ENCODE data around the gene SHFL. TPM values are rescaled to one million over a fixed set of nuclear protein-coding genes. Genes with fewer than 3 reads are reported as not detected.

SHFL gene
- 17.2 and 18.4 TPM in 2 replicates for total RNA-seq (2014; rRNA removed)
- Bru-seq, nascent RNA: percentile 65 among the genes with signal in this experiment
- percentile 75 among the genes with signal in this experiment for BruChase-seq, experiment 1, labeled RNA remaining after a 6-hour chase
- BruChase-seq, experiment 2, labeled RNA remaining after a 2-hour chase: percentile 82 among the genes with signal in this experiment
- long read RNA-seq, transcript C19orf66-203 (7 exons, 2,079 nt): minor isoform, 56 of 196 reads
- long read RNA-seq, transcript C19orf66-209 (8 exons, 1,481 nt): minor isoform, 5 of 196 reads
- long read RNA-seq, transcript C19orf66-201 (8 exons, 2,117 nt): major isoform, 62 of 196 reads
- long read RNA-seq, transcript C19orf66-204 (1 exons, 1,655 nt): minor isoform, 19 of 196 reads
- long read RNA-seq, partial matches to known transcripts: 26 of 196 reads
- long read RNA-seq, other reads (novel, unspliced or antisense): 28 of 196 reads

- H3K4me3 ChIP-seq (ENCODE audit: low read length): peak within 1 kb of the TSS; percentile 95
- no peak for TF ChIP-seq EZH2phosphoT487 (IDR thresholded peaks at IDR 0.05; ENCODE audit: borderline replicate concordance, low read length)
Observed at GRCh38 chr19:10085641-10086590, at the start of gene SHFL. Gene SHFL, plus strand, starts transcription at chr19:10086317. Its CDS starts 111 bp downstream, at chr19:10086428.

DNA sequence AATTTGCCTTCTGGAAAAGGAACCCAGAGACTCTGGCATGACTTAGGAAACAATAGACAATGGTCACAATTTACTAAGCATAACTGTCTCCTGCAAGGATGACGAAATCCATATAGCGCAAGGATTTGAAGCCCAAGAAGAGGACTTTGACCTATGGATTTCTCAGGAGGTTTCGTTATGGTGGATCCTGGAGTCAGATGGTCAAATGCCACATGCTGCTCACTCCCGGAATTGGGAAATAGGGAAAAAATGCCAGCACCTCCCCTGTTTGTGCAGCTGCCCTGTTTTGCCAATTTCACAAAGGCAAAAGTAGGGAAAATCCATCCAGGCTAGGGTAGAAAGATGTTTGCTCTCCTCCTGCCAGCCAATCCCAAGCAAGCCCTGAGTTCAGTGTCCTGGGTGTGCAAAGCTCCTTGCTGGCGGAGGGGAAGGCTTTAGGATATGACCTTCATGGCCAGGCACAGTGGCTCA, 49.5 kb upstream of the SHFL start:
- intact Hi-C loops (cut with micrococcal nuclease): no loop called here
- ChIA-PET CTCF (no interaction called here), POLR2A (ENCODE audit: unreplicated experiment) (no interaction called here)
- TF ChIP-seq, protein P1, sequence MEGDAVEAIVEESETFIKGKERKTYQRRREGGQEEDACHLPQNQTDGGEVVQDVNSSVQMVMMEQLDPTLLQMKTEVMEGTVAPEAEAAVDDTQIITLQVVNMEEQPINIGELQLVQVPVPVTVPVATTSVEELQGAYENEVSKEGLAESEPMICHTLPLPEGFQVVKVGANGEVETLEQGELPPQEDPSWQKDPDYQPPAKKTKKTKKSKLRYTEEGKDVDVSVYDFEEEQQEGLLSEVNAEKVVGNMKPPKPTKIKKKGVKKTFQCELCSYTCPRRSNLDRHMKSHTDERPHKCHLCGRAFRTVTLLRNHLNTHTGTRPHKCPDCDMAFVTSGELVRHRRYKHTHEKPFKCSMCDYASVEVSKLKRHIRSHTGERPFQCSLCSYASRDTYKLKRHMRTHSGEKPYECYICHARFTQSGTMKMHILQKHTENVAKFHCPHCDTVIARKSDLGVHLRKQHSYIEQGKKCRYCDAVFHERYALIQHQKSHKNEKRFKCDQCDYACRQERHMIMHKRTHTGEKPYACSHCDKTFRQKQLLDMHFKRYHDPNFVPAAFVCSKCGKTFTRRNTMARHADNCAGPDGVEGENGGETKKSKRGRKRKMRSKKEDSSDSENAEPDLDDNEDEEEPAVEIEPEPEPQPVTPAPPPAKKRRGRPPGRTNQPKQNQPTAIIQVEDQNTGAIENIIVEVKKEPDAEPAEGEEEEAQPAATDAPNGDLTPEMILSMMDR (conservative IDR thresholded peaks at IDR 0.05; ENCODE audit: low read depth, low read length): no peak
- TF ChIP-seq EZH2 (IDR thresholded peaks at IDR 0.05; ENCODE audit: low read length, unreplicated experiment): no peak
- no peak for TF ChIP-seq EZH2phosphoT487 (IDR thresholded peaks at IDR 0.05; ENCODE audit: borderline replicate concordance, low read length)
- Histone ChIP-seq H3F3A (ENCODE audit: low read length, unreplicated experiment) (no peaks in the 10 kb centered on the region), H3K4me3 (ENCODE audit: low read length) (no peak overlapping the region), H3K9ac (ENCODE audit: low read length) (no peak overlapping the region), H3K4me2 (ENCODE audit: low read length) (no peak overlapping the region), H3K4me1 (ENCODE audit: insufficient read depth, low read length) (no peaks in the 10 kb centered on the region), H3K9me2 (replicated peaks; ENCODE audit: low read length) (no peaks in the 10 kb centered on the region), H3K36me3 (ENCODE audit: low read depth, low read length) (no peaks in the 10 kb centered on the region), H4K20me1 (ENCODE audit: low read length) (no peaks in the 10 kb centered on the region), H3K9me3 (ENCODE audit: low read length) (0 out of 2 replicates have a peak, but pooled peaks cover 8% of the 10 kb centered on the region), H3K27me3 (ENCODE audit: low read length) (peaks cover 40% of the 10 kb centered on the region), H3K79me2 (ENCODE audit: low read length) (no peaks in the 10 kb centered on the region), H2AFZ (ENCODE audit: low read length) (no peak overlapping the region), H3K27ac (ENCODE audit: low read length) (no peak overlapping the region)
- no peak; the same call in 1 of the 2 replicates for ATAC-seq
- DNase-seq: no peak
- BruUV-seq (replicated peaks): no TSS peak

More at GRCh38 chr19:10085641-10086590, at the start of gene SHFL:
- Histone ChIP-seq H4K20me1 (ENCODE audit: low read length) (no peaks in the 10 kb centered on the region), H3F3A (ENCODE audit: low read length, unreplicated experiment) (no peaks in the 10 kb centered on the region), H3K79me2 (ENCODE audit: low read length) (no peaks in the 10 kb centered on the region), H3K36me3 (ENCODE audit: low read depth, low read length) (no peaks in the 10 kb centered on the region), H3K4me2 (ENCODE audit: low read length) (peak within 1 kb of the TSS; percentile 98), H3K27ac (ENCODE audit: low read length) (no peak within 1 kb of the TSS), H3K9ac (ENCODE audit: low read length) (peak within 1 kb of the TSS; percentile 72), H3K4me1 (ENCODE audit: insufficient read depth, low read length) (peaks cover 4% of the 10 kb centered on the region; the same call in 1 of the 2 replicates), H3K9me2 (replicated peaks; ENCODE audit: low read length) (no peaks in the 10 kb centered on the region), H3K9me3 (ENCODE audit: low read length) (no peaks in the 10 kb centered on the region), H3K27me3 (ENCODE audit: low read length) (no peaks in the 10 kb centered on the region), H2AFZ (ENCODE audit: low read length) (peak within 1 kb of the TSS; percentile 98)
- intact Hi-C loops (cut with micrococcal nuclease): no loop called here
- POLR2A ChIA-PET (ENCODE audit: unreplicated experiment): no interaction called here
- DNase-seq: peak; percentile 54
- CTCF ChIA-PET: no interaction called here
- ATAC-seq: peak; percentile 90
- BruUV-seq (replicated peaks): TSS peak; percentile 91

GRCh38 chr19:10037367-10037766, 48.8 kb upstream of the SHFL start:
- BruUV-seq (replicated peaks): no TSS peak
- no peak overlapping the region for H3K4me3 ChIP-seq (ENCODE audit: low read length)
- no peaks in the 10 kb centered on the region for H3K9me2 ChIP-seq (replicated peaks; ENCODE audit: low read length)
- DNase-seq (no peak), ATAC-seq (no peak)
- no peak overlapping the region for H3K4me2 ChIP-seq (ENCODE audit: low read length)
- no peaks in the 10 kb centered on the region for H4K20me1 ChIP-seq (ENCODE audit: low read length)
- peaks cover 35% of the 10 kb centered on the region for H3K27me3 ChIP-seq (ENCODE audit: low read length)
- no peak overlapping the region for H3K9ac ChIP-seq (ENCODE audit: low read length)
- peaks cover 16% of the 10 kb centered on the region for H3K9me3 ChIP-seq (ENCODE audit: low read length)
- TF ChIP-seq, protein P1 (conservative IDR thresholded peaks at IDR 0.05; ENCODE audit: low read depth, low read length): no peak
- TF ChIP-seq EZH2 (IDR thresholded peaks at IDR 0.05; ENCODE audit: low read length, unreplicated experiment) (no peak), EZH2phosphoT487 (IDR thresholded peaks at IDR 0.05; ENCODE audit: borderline replicate concordance, low read length) (no peak)
- intact Hi-C loops (cut with micrococcal nuclease): no loop called here
- H2AFZ ChIP-seq (ENCODE audit: low read length): no peak overlapping the region
- no peaks in the 10 kb centered on the region for H3K79me2 ChIP-seq (ENCODE audit: low read length)
- H3K36me3 ChIP-seq (ENCODE audit: low read depth, low read length): no peaks in the 10 kb centered on the region
- ChIA-PET POLR2A (ENCODE audit: unreplicated experiment) (no interaction called here), CTCF (no interaction called here)
- H3K27ac ChIP-seq (ENCODE audit: low read length): no peak overlapping the region
- H3K4me1 ChIP-seq (ENCODE audit: insufficient read depth, low read length): no peaks in the 10 kb centered on the region
- H3F3A ChIP-seq (ENCODE audit: low read length, unreplicated experiment): no peaks in the 10 kb centered on the region
